ENCODE data around the gene FCHSD2.

FCHSD2 gene

GRCh38 chr11:72876147-72876546 lies 266.0 kb downstream of the FCHSD2 start:
- H3K27me3 Mint-ChIP-seq (ENCODE audit: low read depth, poor library complexity), result no peaks in the 10 kb centered on the region
- no peak overlapping the region for H3K27ac Mint-ChIP-seq
- H3K36me3 Mint-ChIP-seq (ENCODE audit: low read depth), result peaks cover 34% of the 10 kb centered on the region
- peaks cover 17% of the 10 kb centered on the region for H3K9me3 Mint-ChIP-seq
- no peak for DNase-seq
- TF ChIP-seq, protein P1, sequence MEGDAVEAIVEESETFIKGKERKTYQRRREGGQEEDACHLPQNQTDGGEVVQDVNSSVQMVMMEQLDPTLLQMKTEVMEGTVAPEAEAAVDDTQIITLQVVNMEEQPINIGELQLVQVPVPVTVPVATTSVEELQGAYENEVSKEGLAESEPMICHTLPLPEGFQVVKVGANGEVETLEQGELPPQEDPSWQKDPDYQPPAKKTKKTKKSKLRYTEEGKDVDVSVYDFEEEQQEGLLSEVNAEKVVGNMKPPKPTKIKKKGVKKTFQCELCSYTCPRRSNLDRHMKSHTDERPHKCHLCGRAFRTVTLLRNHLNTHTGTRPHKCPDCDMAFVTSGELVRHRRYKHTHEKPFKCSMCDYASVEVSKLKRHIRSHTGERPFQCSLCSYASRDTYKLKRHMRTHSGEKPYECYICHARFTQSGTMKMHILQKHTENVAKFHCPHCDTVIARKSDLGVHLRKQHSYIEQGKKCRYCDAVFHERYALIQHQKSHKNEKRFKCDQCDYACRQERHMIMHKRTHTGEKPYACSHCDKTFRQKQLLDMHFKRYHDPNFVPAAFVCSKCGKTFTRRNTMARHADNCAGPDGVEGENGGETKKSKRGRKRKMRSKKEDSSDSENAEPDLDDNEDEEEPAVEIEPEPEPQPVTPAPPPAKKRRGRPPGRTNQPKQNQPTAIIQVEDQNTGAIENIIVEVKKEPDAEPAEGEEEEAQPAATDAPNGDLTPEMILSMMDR (IDR thresholded peaks at IDR 0.05), result no peak
- H3K4me3 Mint-ChIP-seq, result no peak overlapping the region
- no peaks in the 10 kb centered on the region for H3K4me1 Mint-ChIP-seq

- H3K4me3 Mint-ChIP-seq, result no peak overlapping the region
- peaks cover 34% of the 10 kb centered on the region for H3K36me3 Mint-ChIP-seq (ENCODE audit: low read depth)
- H3K9me3 Mint-ChIP-seq, result peaks cover 13% of the 10 kb centered on the region
- H3K27me3 Mint-ChIP-seq (ENCODE audit: low read depth, poor library complexity), result no peaks in the 10 kb centered on the region
- no peak for DNase-seq
- TF ChIP-seq, protein P1 (IDR thresholded peaks at IDR 0.05), result no peak
- H3K4me1 Mint-ChIP-seq, result no peaks in the 10 kb centered on the region
- H3K27ac Mint-ChIP-seq, result no peak overlapping the region
Observed at GRCh38 chr11:72875736-72876135, 266.4 kb downstream of the FCHSD2 start.

DNA sequence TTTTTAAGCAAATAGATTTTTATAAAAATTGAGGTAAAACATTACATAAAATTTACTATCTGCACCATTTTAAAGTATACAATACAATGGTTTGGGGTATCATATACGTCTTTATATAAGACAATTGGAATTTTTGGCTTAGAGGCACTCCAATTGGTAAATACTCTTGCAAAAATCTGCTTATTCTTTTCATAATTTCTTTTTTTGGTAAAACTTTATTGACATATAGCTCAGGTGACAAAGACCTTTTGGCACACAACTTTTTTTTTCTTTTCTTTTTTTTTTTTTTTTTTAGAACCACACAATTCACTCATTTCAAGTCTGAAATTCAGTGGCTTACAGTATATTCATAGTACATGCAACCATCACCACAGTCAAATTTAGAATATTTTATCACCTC lies 270.1 kb downstream of the FCHSD2 start:
- Mint-ChIP-seq H3K9me3 (no peaks in the 10 kb centered on the region), H3K36me3 (ENCODE audit: low read depth) (peaks cover 32% of the 10 kb centered on the region), H3K4me3 (no peak overlapping the region), H3K27ac (no peak overlapping the region), H3K27me3 (ENCODE audit: low read depth, poor library complexity) (no peaks in the 10 kb centered on the region), H3K4me1 (no peaks in the 10 kb centered on the region)
- DNase-seq, result no peak
- TF ChIP-seq, protein P1 (IDR thresholded peaks at IDR 0.05), result no peak

GRCh38 chr11:72871119-72871518 lies 271.0 kb downstream of the FCHSD2 start:
- Mint-ChIP-seq H3K27ac (peak overlapping the region; percentile 72), H3K27me3 (ENCODE audit: low read depth, poor library complexity) (no peaks in the 10 kb centered on the region), H3K4me3 (no peak overlapping the region), H3K9me3 (no peaks in the 10 kb centered on the region), H3K36me3 (ENCODE audit: low read depth) (peaks cover 37% of the 10 kb centered on the region), H3K4me1 (no peaks in the 10 kb centered on the region)
- no peak for DNase-seq
- TF ChIP-seq, protein P1 (IDR thresholded peaks at IDR 0.05), result no peak

GRCh38 chr11:72869831-72870230 lies 272.3 kb downstream of the FCHSD2 start:
- no peak overlapping the region for H3K4me3 Mint-ChIP-seq
- DNase-seq, result no peak
- no peaks in the 10 kb centered on the region for H3K27me3 Mint-ChIP-seq (ENCODE audit: low read depth, poor library complexity)
- H3K36me3 Mint-ChIP-seq (ENCODE audit: low read depth), result peaks cover 42% of the 10 kb centered on the region
- TF ChIP-seq, protein P1 (IDR thresholded peaks at IDR 0.05), result no peak
- H3K4me1 Mint-ChIP-seq, result no peaks in the 10 kb centered on the region
- no peak overlapping the region for H3K27ac Mint-ChIP-seq
- no peaks in the 10 kb centered on the region for H3K9me3 Mint-ChIP-seq

GRCh38 chr11:72867970-72868369 lies 274.1 kb downstream of the FCHSD2 start:
- TF ChIP-seq, protein P1 (IDR thresholded peaks at IDR 0.05), result no peak
- H3K4me1 Mint-ChIP-seq, result no peaks in the 10 kb centered on the region
- H3K4me3 Mint-ChIP-seq, result no peak overlapping the region
- H3K27ac Mint-ChIP-seq, result no peak overlapping the region
- H3K9me3 Mint-ChIP-seq, result no peaks in the 10 kb centered on the region
- no peaks in the 10 kb centered on the region for H3K27me3 Mint-ChIP-seq (ENCODE audit: low read depth, poor library complexity)
- DNase-seq, result no peak
- peaks cover 46% of the 10 kb centered on the region for H3K36me3 Mint-ChIP-seq (ENCODE audit: low read depth)

Measured in nephron progenitor cell (in vitro differentiated cells).